Activated naive CD8-positive, alpha-beta T cell treated with anti-CD3 and anti-CD28 coated beads for 36 hours (primary cell): ENCODE measurements around the gene PRKCZ. TPM values are rescaled to one million over a fixed set of nuclear protein-coding genes. Genes with fewer than 3 reads are reported as not detected.
A peak's percentile ranks its signal among the peaks of the same experiment; 100 is the strongest.

Source experiments
- DNase-seq: peaks from one replicate; pipeline ENCODE4 v3.0.0; 2021
- H3K27ac Mint-ChIP-seq: one replicate; pipeline ENCODE4 v1.8.0; 2022; ENCODE audit warnings: mild to moderate bottlenecking, moderate library complexity, mixed read lengths
- H3K27me3 Mint-ChIP-seq: one replicate; pipeline ENCODE4 v1.8.0; 2022; ENCODE audit warnings: mild to moderate bottlenecking, mixed read lengths
- H3K36me3 Mint-ChIP-seq: one replicate; pipeline ENCODE4 v1.8.0; 2021; ENCODE audit warnings: mild to moderate bottlenecking, mixed read lengths
- H3K4me1 Mint-ChIP-seq: one replicate; pipeline ENCODE4 v1.8.0; 2021; ENCODE audit warnings: mixed read lengths
- H3K4me3 Mint-ChIP-seq: one replicate; pipeline ENCODE4 v1.8.0; 2022; ENCODE audit warnings: mild to moderate bottlenecking, moderate library complexity, mixed read lengths
- H3K9me3 Mint-ChIP-seq: one replicate; pipeline ENCODE4 v1.8.0; 2022; ENCODE audit warnings: mixed read lengths
- total RNA-seq, 2 experiments: library from RNA; stranded (reverse); gene quantifications; one replicate each; pipeline ENCODE4 v1.2.3, GENCODE V29; 2021

Gene PRKCZ
- total RNA-seq, 2 experiments from 2014 or later = 11.1 to 13.0 TPM

DNA sequence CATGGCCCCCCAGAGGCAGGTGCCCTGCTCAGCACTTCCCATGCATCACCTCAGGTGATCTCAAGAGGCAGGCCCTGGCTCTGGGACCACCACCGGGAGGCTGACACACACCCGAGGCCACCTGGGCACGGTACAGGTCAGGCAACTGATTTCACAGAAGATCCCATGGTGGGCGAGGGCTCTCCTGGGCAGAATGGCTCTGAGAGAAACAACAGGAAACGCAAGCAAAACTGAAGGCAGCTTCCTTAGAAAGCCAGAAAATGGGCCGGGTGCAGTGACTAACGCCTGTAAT is 166.5 kb downstream of the PRKCZ start:
- Mint-ChIP-seq H3K27me3 (no peaks in the 10 kb centered on the region), H3K4me1 (no peaks in the 10 kb centered on the region), H3K9me3 (no peaks in the 10 kb centered on the region), H3K4me3 (no peak overlapping the region), H3K27ac (no peak overlapping the region), H3K36me3 (no peaks in the 10 kb centered on the region)
- no peak for DNase-seq

DNA sequence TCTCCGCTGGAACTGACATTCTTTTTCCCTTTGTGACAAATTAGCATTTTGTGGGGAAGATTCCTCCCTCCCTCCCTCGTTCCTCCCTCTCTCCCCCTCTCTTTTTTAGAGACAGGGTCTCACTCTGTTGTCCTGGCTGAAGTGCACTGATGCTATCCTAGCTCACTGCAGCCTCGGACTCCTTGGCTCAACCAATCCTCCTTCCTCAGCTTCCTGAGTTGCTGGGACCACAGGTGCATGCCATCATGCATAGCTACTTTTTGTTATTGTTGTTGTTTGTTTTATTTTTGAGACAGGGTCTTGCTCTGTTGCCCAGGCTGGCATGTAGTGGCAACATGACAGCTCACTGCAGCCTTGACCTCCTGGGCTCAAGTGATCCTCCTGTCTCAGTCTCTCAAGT is 171.1 kb downstream of the PRKCZ start:
- Mint-ChIP-seq H3K27ac (no peak overlapping the region), H3K36me3 (no peaks in the 10 kb centered on the region), H3K9me3 (no peaks in the 10 kb centered on the region), H3K27me3 (no peaks in the 10 kb centered on the region), H3K4me3 (no peak overlapping the region), H3K4me1 (no peaks in the 10 kb centered on the region)
- no peak for DNase-seq

DNA sequence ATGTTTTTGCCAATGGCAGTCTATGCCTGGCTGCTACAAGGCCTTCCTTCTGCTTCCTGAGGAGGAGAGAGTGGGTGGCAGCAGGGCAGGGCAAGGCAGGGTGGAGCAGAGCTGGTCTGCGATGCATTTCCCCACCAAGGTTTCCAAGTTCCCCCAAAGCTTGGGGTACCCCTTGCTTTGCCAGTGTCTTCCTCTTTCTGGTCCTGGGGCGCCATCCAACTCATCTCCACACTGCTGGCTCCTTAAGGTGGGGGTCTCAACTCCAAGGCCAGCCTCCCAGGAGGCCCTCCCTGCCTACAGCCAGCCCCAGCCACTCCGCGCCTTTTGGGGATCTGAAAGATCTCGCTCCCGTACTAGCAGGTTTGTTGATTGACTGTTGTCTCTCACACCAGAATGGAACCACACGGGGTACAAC is 174.0 kb downstream of the PRKCZ start:
- Mint-ChIP-seq H3K36me3 (peaks cover 3% of the 10 kb centered on the region), H3K9me3 (no peaks in the 10 kb centered on the region), H3K4me1 (no peaks in the 10 kb centered on the region), H3K4me3 (no peak overlapping the region), H3K27me3 (no peaks in the 10 kb centered on the region), H3K27ac (no peak overlapping the region)
- DNase-seq = no peak

DNA sequence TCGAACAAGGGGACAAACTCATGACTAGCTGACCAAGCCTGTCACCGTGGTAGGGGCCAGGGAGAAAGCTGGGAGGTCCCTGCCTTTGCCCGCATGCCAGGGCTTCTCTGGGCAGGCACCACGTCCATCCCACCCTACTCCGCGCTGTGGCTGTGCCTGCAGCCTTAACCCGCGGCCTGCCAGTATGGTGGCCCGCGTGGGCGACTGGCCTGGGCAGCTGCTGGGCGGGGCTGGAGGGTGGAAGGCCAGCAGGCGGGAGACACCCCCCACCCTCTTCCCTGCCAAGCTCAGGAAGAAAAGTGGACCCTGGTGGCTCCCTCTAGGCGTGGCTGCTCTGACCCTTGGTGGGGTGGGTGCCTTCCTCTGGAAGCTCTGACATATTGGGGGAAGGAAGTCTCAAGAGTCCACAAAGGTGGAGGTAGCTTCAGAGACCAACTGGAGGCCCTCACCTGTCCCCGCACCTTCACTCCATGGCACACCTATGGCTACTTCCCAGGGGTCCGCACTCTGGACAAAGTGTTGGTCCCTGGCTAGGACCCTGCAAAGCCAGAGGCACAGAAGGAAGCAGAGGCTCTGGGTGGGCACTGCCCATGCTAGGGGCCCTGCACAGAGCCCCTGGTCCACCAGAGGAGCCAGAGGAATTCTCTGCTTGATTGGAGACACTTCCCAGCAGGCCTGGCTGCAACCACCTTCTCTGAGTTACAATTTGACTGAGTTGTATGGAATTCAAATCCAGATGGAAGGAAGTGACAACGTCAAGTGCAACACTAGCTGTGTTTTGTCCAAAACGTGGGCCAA is 174.6 kb downstream of the PRKCZ start:
- peaks cover 7% of the 10 kb centered on the region for H3K36me3 Mint-ChIP-seq
- no peaks in the 10 kb centered on the region for H3K27me3 Mint-ChIP-seq
- H3K9me3 Mint-ChIP-seq = no peaks in the 10 kb centered on the region
- H3K4me3 Mint-ChIP-seq = no peak overlapping the region
- H3K27ac Mint-ChIP-seq = no peak overlapping the region
- DNase-seq = no peak
- no peaks in the 10 kb centered on the region for H3K4me1 Mint-ChIP-seq

DNA sequence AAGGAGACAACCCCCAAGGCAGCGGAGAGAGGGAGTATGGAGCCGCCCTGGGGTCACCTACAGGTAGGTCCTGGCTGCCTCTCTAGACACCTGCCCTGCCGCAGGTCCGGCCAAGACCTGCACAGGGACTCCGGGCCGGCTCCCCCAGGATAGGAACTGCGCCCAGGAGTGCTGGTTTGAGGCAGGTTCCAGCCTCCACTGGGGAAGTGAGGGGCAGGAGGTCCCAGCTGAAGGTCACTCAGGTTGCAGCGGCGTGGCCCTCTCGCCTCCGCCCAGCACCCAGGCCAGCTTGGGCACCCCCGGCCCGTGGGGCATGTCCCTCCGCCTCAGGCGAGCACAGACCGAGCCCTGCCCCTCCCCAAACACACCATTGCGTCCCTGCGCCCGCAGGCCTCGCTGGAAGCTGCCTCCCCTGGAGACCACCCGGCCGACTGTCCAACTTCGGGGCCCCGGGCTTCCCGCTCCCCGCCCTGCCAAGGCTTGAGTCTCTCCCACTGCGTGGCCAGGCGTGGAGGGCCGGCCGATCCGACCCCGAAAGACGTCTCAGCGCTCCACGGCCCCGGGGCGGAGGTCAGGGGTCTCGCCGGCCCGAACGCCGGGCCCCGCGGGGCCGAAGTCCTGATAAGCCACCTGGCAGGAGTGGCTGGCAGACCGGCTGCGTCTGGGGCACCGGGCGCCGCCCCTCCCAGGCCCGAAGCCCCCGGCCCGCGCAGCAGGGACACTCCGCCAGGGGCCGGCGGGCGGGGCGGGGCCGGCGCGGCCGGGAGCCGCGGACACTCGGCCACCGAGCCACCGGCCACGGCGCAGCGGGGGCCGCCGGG is 176.5 kb downstream of the PRKCZ start:
- H3K36me3 Mint-ChIP-seq = peaks cover 21% of the 10 kb centered on the region
- H3K27me3 Mint-ChIP-seq = no peaks in the 10 kb centered on the region
- H3K4me1 Mint-ChIP-seq = peaks cover 9% of the 10 kb centered on the region
- peak overlapping the region; percentile 41 for H3K27ac Mint-ChIP-seq
- peak overlapping the region; percentile 64 for H3K4me3 Mint-ChIP-seq
- no peaks in the 10 kb centered on the region for H3K9me3 Mint-ChIP-seq
- DNase-seq = no peak

DNA sequence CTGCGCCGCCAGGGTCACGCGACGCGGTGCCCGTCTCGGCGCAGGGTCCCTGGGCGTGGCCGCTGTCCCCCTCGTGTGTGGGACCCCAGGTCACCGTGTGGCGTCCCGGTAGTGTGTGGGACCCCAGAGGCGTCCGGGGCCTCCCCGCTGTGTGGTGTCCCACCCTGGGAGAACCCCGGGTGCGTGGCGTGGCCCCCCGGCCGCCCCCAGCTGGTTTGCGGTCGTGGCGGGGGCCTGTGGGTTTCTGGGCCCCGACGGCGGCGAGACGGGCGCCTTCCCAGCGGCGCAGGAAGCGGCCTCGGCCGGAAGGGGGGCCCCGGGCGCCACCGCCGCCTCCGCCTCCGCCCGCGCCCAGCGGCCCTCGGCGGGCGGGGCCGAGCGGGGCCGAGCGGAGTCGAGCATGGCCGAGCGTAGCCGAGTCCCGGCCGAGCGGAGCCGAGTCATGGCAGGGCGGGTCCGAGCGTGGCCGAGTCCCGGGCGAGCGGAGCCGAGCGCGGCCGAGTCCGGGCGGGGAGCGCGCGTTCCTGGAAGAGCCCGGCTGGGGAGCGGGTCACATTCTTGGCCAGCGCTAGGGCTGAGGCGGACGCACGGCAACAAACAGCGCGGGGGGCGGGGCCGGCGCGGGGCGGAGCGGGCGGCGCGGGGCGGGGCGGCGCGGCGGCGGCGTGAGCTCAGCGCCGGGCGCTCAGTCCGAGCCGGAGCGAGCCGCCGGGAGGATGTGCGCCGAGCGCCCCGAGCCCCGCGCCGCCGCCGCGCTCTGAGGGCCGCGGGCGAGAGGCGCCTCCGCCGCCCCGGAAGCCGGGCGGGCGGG is 177.3 kb downstream of the PRKCZ start:
- Mint-ChIP-seq H3K9me3 (no peaks in the 10 kb centered on the region), H3K27ac (no peak overlapping the region), H3K4me3 (peak overlapping the region; percentile 68)

DNA sequence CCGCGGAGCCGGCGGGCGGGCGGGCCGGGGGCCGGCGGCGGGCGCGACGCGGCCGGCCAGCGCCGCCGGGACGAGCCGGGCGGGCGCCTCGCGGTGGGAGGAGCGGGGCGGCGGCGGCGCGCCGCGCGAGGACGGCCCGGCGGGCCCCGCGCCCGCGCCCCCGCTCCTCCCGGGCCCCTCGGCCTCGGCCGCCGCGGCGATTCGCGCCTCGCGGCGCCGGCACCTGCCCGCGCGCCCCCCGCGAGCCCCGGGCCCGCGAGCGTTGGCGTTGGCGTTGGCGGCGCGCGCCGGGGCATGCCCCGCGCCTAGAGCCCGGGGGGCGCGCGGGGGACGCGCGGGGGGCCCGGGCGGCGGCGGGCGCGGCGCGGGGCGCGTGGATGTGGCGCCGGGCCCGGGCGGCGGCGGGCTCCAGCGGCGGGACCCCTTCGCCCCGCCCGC is 178.0 kb downstream of the PRKCZ start, which contains the start of gene SKI:
TSS of gene SKI (plus strand) at position 163 of the 438 bp plus-strand sequence. CDS start 448 bp downstream, outside the sequence.
- Mint-ChIP-seq H3K36me3 (peaks cover 28% of the 10 kb centered on the region), H3K4me1 (peaks cover 20% of the 10 kb centered on the region), H3K9me3 (no peaks in the 10 kb centered on the region), H3K27me3 (no peaks in the 10 kb centered on the region), H3K27ac (peak within 1 kb of the TSS; percentile 94), H3K4me3 (peak within 1 kb of the TSS; percentile 97)
- no peak for DNase-seq

More for the DNA sequence above, 177.3 kb downstream of the PRKCZ start:
- peaks cover 15% of the 10 kb centered on the region for H3K4me1 Mint-ChIP-seq
- H3K36me3 Mint-ChIP-seq = peaks cover 25% of the 10 kb centered on the region
- peak; percentile 98 for DNase-seq
- no peaks in the 10 kb centered on the region for H3K27me3 Mint-ChIP-seq

DNA sequence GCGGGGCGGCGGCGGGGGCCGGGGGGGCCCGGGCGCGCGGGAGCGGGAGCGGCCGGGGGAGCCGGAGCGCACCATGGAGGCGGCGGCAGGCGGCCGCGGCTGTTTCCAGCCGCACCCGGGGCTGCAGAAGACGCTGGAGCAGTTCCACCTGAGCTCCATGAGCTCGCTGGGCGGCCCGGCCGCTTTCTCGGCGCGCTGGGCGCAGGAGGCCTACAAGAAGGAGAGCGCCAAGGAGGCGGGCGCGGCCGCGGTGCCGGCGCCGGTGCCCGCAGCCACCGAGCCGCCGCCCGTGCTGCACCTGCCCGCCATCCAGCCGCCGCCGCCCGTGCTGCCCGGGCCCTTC is 178.5 kb downstream of the PRKCZ start:
- H3K9me3 Mint-ChIP-seq = no peaks in the 10 kb centered on the region
- peak overlapping the region; percentile 97 for H3K4me3 Mint-ChIP-seq
- peaks cover 24% of the 10 kb centered on the region for H3K4me1 Mint-ChIP-seq
- H3K36me3 Mint-ChIP-seq = peaks cover 28% of the 10 kb centered on the region
- no peaks in the 10 kb centered on the region for H3K27me3 Mint-ChIP-seq
- peak overlapping the region; percentile 94 for H3K27ac Mint-ChIP-seq
- peak; percentile 50 for DNase-seq

DNA sequence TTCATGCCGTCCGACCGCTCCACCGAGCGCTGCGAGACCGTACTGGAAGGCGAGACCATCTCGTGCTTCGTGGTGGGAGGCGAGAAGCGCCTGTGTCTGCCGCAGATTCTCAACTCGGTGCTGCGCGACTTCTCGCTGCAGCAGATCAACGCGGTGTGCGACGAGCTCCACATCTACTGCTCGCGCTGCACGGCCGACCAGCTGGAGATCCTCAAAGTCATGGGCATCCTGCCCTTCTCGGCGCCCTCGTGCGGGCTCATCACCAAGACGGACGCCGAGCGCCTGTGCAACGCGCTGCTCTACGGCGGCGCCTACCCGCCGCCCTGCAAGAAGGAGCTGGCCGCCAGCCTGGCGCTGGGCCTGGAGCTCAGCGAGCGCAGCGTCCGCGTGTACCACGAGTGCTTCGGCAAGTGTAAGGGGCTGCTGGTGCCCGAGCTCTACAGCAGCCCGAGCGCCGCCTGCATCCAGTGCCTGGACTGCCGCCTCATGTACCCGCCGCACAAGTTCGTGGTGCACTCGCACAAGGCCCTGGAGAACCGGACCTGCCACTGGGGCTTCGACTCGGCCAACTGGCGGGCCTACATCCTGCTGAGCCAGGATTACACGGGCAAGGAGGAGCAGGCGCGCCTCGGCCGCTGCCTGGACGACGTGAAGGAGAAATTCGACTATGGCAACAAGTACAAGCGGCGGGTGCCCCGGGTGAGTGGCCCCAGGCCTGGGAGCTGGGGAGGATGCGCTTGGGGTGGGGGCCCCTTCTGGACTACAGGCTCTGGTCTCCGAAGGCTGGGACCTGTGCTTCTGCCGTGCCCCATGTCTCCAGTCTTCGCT is 179.0 kb downstream of the PRKCZ start:
- Mint-ChIP-seq H3K36me3 (peaks cover 28% of the 10 kb centered on the region), H3K27ac (peak overlapping the region; percentile 94), H3K4me1 (peaks cover 30% of the 10 kb centered on the region), H3K9me3 (no peaks in the 10 kb centered on the region), H3K27me3 (no peaks in the 10 kb centered on the region), H3K4me3 (peak overlapping the region; percentile 97)
- peak; percentile 70 for DNase-seq

DNA sequence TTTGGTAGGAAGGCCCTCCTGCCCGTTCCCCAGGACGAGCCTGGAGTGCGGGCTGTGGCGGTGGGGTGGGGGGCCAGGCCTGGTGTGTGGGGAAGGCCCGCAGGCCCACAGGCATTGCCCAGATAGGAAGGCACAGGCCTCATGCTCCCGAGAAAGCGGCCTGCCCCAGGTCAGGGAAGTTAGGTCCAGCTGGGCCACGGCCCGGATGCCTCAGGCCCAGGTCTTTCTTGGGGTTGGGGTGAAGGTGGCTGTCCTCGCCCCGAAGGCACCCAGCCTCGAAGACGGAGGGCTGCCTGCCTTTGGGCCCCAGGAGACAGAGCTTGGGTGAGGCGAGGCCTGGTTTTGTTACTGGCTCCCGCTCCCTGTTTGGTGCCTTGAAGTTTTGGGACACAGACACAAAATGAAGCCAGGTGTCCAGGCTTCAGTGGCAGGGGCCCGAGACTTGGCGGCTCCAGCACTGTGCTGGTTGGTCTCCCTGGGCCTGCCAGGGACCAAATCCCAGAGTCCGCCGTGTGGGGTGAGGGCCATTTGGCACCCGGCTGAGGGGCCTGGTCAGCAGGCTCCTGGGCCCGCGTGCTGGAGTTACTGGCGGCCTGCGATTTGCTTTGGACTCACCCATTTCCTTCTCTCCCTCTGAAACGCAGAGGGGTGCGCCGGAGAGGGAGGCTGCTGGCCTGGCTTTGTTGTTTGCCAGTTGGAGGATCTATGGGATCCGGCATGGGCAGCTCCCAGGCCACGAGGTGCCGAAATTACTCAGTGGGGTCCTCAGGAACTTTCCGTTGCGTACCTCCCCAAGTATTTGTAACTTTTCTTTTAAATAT is 179.9 kb downstream of the PRKCZ start:
- H3K4me3 Mint-ChIP-seq = peak overlapping the region; percentile 97
- H3K27me3 Mint-ChIP-seq = no peaks in the 10 kb centered on the region
- H3K36me3 Mint-ChIP-seq = peaks cover 28% of the 10 kb centered on the region
- H3K27ac Mint-ChIP-seq = peak overlapping the region; percentile 94
- no peaks in the 10 kb centered on the region for H3K9me3 Mint-ChIP-seq
- no peak for DNase-seq
- peaks cover 36% of the 10 kb centered on the region for H3K4me1 Mint-ChIP-seq

DNA sequence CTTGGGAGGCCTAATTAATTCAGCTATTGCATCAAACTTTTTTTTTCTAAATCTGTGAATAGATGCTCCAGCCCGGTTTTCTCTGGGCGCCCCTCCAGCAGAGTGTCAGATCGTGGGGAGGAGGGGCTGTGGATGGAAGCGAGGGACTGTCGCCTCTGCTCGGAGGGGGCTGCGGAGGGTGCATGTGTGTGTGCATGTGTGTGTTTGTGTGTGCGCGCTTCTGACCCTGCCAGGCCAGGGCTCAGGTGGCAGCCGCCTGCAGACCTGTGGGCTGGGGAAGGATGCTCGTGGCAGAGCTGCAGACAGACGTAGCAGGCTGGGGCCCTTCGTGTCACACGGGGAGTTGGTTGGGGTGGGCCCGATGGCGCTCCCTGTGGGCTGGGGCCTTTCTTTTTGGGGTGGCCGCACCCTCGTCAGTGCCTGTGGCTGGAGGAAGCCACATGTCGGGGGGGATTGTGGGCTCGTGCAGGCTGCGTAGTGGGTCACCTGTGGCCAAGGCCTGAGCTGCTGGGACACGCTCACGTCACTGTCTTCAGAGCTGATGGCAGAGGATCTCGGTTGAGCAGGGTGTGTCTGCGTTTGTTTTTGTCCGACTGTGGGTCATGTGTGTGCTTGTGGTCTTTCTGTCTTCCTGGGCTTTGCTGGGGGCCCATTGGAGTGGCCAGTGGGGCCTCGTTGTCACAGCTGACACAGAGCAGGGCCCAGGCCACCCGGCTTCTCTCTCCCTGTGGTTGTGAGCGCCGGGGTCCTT is 180.7 kb downstream of the PRKCZ start:
- Mint-ChIP-seq H3K27me3 (no peaks in the 10 kb centered on the region), H3K4me1 (peaks cover 44% of the 10 kb centered on the region), H3K4me3 (peak overlapping the region; percentile 97), H3K36me3 (peaks cover 30% of the 10 kb centered on the region), H3K27ac (peak overlapping the region; percentile 94), H3K9me3 (no peaks in the 10 kb centered on the region)
- peak; percentile 61 for DNase-seq

DNA sequence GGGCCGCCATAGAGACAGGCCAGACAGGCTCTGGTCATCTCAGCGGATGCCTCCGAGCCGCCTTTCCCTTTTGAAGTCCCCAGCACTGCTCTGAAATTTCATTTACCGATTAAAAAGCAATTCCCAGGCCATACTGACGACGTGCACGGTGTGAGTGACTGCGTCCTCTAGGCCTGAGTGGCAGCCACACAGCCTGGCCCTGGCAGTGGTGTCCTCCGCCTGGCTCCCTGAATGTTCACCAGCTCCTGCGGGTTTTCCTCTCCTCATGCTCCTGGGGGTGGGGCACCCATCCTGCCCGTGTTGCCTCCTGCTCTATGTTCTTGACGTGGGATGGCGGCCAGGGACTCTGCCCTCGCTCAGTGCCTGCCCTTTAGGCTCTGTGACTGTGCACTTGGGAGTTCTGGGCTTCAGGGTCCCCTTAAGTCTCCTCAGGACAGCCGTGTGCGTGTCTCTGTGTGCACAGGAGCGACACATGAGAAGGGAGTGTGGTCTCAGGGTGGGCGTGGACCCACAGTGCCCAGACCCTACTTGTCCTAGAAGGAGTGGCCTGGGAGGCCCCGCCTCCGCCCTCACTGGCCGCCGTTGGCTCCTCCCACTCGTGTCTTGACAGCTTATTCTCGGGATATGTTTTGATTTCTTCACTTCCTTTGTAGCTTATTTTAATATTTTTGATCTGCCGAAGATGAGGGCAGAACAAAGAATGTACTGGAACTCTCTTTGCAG is 181.5 kb downstream of the PRKCZ start:
- H3K27ac Mint-ChIP-seq = peak overlapping the region; percentile 94
- peaks cover 30% of the 10 kb centered on the region for H3K36me3 Mint-ChIP-seq
- H3K4me3 Mint-ChIP-seq = peak overlapping the region; percentile 97
- no peaks in the 10 kb centered on the region for H3K9me3 Mint-ChIP-seq
- peaks cover 50% of the 10 kb centered on the region for H3K4me1 Mint-ChIP-seq
- no peaks in the 10 kb centered on the region for H3K27me3 Mint-ChIP-seq
- DNase-seq = peak; percentile 77
